Motor neuron (in vitro differentiated cells): Measurements from ENCODE around the gene GAL3ST2. TPM values are rescaled to one million over a fixed set of nuclear protein-coding genes. Genes with fewer than 3 reads are reported as not detected.
A peak's percentile ranks its signal among the peaks of the same experiment; 100 is the strongest.

Experiments used
- ATAC-seq, 8 experiments: fragments of 200-7000 bp; cut with Tn5 transposase; replicated peaks in 6 of 8; 2 replicates each; pipeline ENCODE4 v1.8.0; 2021; ENCODE audit warnings: mild to moderate bottlenecking in 8 of 8, moderate library complexity in 8 of 8
- H3K27ac ChIP-seq, 2 donors: fragments of 250-450 bp; sonication (Bioruptor Pico); 2 replicates each; pipeline ENCODE4 v1.9.0; 2021; ENCODE audit warnings: antibody characterized with exemption in 2 of 2, mild to moderate bottlenecking in 2 of 2, moderate library complexity in 1 of 2
- H3K4me1 ChIP-seq, 2 donors: fragments of 250-450 bp; sonication (Bioruptor Pico); replicated peaks in 1 of 2; 2 replicates each; pipeline ENCODE4 v1.6.1; 2021; ENCODE audit warnings: antibody characterized with exemption in 2 of 2, mild to moderate bottlenecking in 2 of 2, moderate library complexity in 1 of 2
- H3K4me3 ChIP-seq, 5 donors: fragments of 250-450 bp; sonication (Bioruptor Pico); 2 replicates each; pipeline ENCODE4 v1.9.0; 2021; ENCODE audit warnings: antibody characterized with exemption in 5 of 5, mild to moderate bottlenecking in 5 of 5, moderate library complexity in 4 of 5
- WGBS, 10 experiments: fragments of 450-650 bp; shearing (Covaris generic); methylation state at CpG; one replicate each; pipeline ENCODE4 v1.0.0; 2022; 5-methylcytosine and 5-hydroxymethylcytosine counted together
- in situ Hi-C, 9 experiments: fragments of 400-800 bp; cut with MboI; loops; one replicate each; pipeline ENCODE4 v1.15.0; 2021; ENCODE audit warnings: low sequenced_read_pairs in 9 of 9, low pct_unique_long_range_greater_than_20kb in 2 of 9; ENCODE audit not compliant: unreplicated experiment in 9 of 9
- total RNA-seq, 8 experiments: library from RNA; unstranded; fragments of 300-600 nt; gene quantifications; 2 replicates each; pipeline versions ENCODE4 v1.2.3 to v1.2.4, GENCODE V29; 2022

Gene GAL3ST2
- total RNA-seq, 8 experiments from 2014 or later, result 0.23 to 0.66 (median 0.43) TPM; not detected in 4

DNA sequence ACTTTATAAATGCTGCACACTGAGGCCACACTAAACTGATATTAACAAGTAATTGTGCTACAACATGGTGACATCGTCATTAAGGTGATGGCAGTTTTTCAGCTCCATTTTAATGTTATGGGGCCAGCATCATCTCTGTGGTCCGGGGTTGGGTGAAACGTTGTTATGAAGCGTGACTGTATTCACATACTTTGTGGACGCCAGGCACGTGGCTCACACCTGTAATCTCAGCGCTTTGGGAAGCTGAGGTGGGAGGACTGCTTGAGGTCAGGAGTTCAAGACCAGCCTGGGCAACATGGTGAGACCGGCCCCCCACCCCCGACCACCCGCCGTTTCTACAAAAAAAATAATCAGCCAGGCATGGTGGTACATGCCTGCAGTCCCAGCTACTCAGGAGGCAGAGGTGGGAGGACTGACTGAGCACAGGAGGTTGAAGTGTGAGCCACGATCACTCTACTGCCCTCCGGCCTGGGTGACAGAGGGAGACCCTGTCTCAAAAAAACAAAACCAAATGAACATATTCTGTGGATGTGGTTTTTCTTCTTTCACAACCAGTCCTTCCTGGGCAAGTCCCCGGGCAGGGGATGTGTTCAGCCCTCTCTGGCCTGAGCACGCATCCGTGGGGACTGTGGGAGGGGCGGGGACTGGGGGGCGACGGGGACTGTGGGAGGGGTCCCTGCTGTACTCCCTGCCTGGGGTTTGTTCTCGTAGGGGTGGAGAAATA is 12.9 kb upstream of the GAL3ST2 start:
- WGBS, 10 experiments, result 69 to 100% (median 88%) methylated on average over 1 to 10 of the region's 20 CpGs; no CpG with 5 or more reads in 4 of the 10 experiments
- Histone ChIP-seq H3K4me3 (no peak overlapping the region), H3K4me1 (peaks cover 15 to 16% of the 10 kb centered on the region in 2 donors), H3K27ac (no peak overlapping the region)
- peak in 3 of 8 experiments; percentile 21 to 56 (median 29) for ATAC-seq
- in situ Hi-C loops, result no loop called here

- Histone ChIP-seq H3K4me3 (no peak overlapping the region), H3K27ac (no peak overlapping the region), H3K4me1 (peaks cover 11 to 16% of the 10 kb centered on the region in 2 donors)
- in situ Hi-C loops, result no loop called here
- WGBS, 10 experiments, result 20 to 100% (median 47%) methylated on average over 1 to 11 of the region's 27 CpGs; no CpG with 5 or more reads in 3 of the 10 experiments
- ATAC-seq, result peak in 6 of 8 experiments; percentile 39 to 73 (median 60)
These were observed 12.1 kb upstream of the GAL3ST2 start for GRCh38 chr2:241764275-241765241.

DNA sequence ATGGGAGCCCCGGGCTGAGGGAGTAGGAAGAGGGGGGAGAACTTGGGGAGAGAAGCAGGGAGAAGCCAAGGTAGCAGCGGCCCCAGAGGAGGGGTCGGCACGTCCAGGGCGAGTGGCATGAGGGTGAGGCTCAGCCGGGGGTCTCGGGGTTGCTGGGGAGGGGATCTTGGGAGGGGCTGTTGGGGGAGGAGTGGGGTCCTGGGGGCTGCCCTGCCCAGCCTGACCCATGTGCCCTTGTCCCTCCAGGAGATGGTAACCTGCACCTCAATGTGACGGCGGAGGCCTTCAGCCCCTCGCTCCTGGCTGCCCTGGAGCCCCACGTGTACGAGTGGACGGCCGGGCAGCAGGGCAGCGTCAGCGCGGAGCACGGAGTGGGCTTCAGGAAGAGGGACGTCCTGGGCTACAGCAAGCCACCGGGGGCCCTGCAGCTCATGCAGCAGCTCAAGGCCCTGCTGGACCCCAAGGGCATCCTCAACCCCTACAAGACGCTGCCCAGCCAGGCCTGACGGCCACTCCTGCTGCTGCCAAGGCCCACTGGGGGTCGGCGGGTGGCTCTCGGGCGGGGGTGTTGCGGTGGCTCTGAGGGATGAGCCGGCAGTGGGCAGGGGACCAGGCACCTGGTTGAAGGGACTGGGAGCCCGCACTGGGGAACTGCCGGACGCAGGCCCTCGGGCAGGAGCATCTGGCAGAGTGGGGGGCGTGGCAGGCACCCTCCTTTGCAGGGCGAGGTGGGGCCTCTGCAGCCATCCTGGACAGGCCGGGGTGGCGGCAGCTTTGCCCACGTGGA is 9.0 kb upstream of the GAL3ST2 start:
- H3K27ac ChIP-seq, result no peak overlapping the region
- no peak overlapping the region for H3K4me3 ChIP-seq
- peaks cover 26 to 37% of the 10 kb centered on the region in 2 donors for H3K4me1 ChIP-seq
- in situ Hi-C loops, result no loop called here
- 100% methylated on average over 1 of the region's 37 CpGs; no CpG with 5 or more reads in 9 of the 10 experiments for WGBS, 10 experiments
- ATAC-seq, result no peak

DNA sequence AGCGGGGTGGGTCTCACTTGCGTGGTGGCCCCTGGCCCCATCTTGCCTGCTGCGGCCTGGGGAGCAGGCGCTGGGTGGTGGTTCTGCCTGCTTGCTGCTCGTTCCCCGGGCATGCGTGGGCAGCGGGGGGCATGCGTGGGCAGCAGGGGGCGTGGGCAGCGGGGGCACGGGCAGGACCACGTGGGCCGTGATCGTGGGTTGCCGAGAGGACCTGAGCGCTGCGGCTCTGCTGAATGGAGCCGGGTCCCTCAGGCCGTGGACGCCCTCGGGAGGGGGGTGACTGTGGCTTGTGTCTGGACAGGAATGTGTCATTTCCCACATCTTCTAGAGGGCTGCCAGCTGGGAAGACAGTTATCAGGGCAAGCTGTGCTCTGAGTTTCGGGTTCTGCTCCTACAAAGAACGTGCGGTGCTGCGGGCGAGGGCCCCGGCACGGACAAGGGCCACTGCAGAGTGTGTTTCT is 8.3 kb upstream of the GAL3ST2 start:
- H3K4me1 ChIP-seq, result peaks cover 26 to 39% of the 10 kb centered on the region in 2 donors
- 90% methylated on average over 4 of the region's 29 CpGs; no CpG with 5 or more reads in 9 of the 10 experiments for WGBS, 10 experiments
- no peak overlapping the region for H3K27ac ChIP-seq
- ATAC-seq, result no peak
- in situ Hi-C loops, result no loop called here
- no peak overlapping the region for H3K4me3 ChIP-seq

DNA sequence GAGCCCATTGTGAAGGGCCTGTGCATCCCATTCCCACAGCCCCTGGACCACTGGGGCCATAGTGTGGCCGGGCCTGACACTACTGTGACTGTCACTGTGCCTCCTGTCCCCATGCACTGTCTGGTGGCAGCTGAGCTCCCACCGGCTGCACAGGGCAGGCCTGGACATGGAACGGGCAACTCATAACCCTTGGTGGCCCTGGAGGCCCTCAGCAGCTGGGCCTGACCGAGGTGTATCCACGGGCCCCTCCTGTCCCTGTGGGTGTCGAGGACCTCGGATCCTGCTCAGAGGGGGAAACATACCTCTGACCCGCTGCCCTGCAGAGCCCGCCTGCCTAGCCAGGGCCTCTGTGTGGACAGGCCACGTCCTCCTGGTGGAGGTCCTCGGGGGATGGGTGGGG is 7.8 kb upstream of the GAL3ST2 start:
- H3K4me3 ChIP-seq, result no peak overlapping the region
- 91 to 100% (median 95%) methylated on average over 1 to 6 of the region's 11 CpGs; no CpG with 5 or more reads in 7 of the 10 experiments for WGBS, 10 experiments
- H3K27ac ChIP-seq, result no peak overlapping the region
- H3K4me1 ChIP-seq, result peaks cover 24 to 35% of the 10 kb centered on the region in 2 donors
- in situ Hi-C loops, result no loop called here
- no peak for ATAC-seq

DNA sequence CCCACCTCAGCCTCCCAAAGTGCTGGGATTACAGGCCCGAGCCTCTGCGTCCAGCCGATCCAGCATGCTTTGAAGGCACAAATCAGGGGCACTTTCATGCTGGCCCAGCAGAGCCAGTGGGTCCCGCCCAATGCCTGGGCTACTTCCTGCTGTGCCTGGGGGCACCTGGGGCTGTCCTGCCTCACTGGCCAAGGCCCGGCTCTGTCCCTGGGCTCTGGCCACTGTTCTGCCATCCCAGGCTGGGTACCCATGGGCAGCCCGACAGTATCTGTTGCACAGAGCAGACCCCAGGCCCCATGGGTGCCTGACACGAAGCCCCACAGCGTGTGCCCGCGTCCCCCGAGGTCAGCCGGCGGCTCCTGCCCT is 6.8 kb upstream of the GAL3ST2 start:
- H3K27ac ChIP-seq, result no peak overlapping the region
- no peak overlapping the region for H3K4me3 ChIP-seq
- H3K4me1 ChIP-seq, result peaks cover 15 to 25% of the 10 kb centered on the region in 2 donors
- in situ Hi-C loops, result no loop called here
- 65 to 100% (median 100%) methylated on average over 1 to 4 of the region's 13 CpGs; no CpG with 5 or more reads in 6 of the 10 experiments for WGBS, 10 experiments
- no peak for ATAC-seq

DNA sequence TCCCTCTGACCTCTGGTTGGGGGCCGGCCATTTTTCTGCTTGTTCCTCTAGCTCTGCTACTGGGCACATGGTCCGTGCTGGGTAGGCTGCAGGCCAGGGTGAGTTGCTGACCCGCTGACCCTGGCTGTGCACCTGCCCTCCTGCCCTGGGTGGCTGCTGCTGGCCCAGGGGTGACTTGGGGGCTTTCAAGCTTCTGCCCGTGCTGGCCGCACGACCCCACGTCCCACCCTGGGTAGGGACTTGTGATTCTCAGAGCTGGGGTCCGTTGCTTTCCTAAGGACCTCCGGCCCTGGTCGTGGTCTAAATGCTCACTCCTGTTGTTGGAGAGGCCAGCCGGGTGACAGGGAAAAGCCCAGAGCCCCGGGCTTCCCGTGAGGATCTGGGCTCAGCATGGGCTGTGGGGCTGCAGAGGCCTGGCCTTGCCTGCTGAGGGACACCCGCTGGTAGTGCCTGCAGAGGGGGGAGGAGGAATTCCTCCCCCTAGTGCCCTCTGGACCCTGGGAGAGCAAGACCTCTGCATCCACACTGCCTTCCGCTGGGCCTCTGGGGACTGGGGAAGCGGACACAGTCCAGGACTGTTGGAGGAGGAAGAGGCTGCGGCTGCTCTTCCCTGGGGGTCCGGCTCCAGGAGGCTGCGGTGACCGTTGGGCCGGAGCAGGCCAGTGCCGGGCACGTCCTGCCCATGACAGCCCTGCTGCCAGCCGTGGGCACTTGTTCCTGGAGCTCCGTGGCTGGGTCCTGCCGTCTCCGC is 6.3 kb upstream of the GAL3ST2 start:
- WGBS, 10 experiments, result 55 to 88% (median 69%) methylated on average over 1 to 6 of the region's 27 CpGs; no CpG with 5 or more reads in 5 of the 10 experiments
- peak overlapping the region in 1 of 2 donors; percentile 25 for H3K27ac ChIP-seq
- H3K4me1 ChIP-seq, result peaks cover 15 to 23% of the 10 kb centered on the region in 2 donors
- in situ Hi-C loops, result no loop called here
- peak in 2 of 8 experiments; percentile 2 to 7 for ATAC-seq
- H3K4me3 ChIP-seq, result no peak overlapping the region

- H3K4me3 ChIP-seq, result no peak overlapping the region
- in situ Hi-C loops, result no loop called here
- H3K27ac ChIP-seq, result peak overlapping the region in 1 of 2 donors; percentile 43
- H3K4me1 ChIP-seq, result peaks cover 15 to 23% of the 10 kb centered on the region in 2 donors
- no peak for ATAC-seq
- 80 to 96% (median 90%) methylated on average over 1 to 10 of the region's 12 CpGs; no CpG with 5 or more reads in 5 of the 10 experiments for WGBS, 10 experiments
These were observed 5.7 kb upstream of the GAL3ST2 start for GRCh38 chr2:241770936-241771285.

GRCh38 chr2:241771286-241772062 is 5.1 kb upstream of the GAL3ST2 start:
- WGBS, 10 experiments, result 50 to 93% (median 80%) methylated on average over 2 to 14 of the region's 38 CpGs; no CpG with 5 or more reads in 7 of the 10 experiments

GRCh38 chr2:241772063-241772499 is 4.5 kb upstream of the GAL3ST2 start:
- Histone ChIP-seq H3K4me1 (peaks cover 15 to 23% of the 10 kb centered on the region in 2 donors), H3K27ac (peak overlapping the region; percentile 41 to 43), H3K4me3 (no peak overlapping the region)
- 40 to 86% (median 68%) methylated on average over 2 to 7 of the region's 9 CpGs; no CpG with 5 or more reads in 2 of the 10 experiments for WGBS, 10 experiments
- ATAC-seq, result no peak
- in situ Hi-C loops, result no loop called here

More at GRCh38 chr2:241771286-241772062, 5.1 kb upstream of the GAL3ST2 start:
- peak overlapping the region; percentile 41 to 43 for H3K27ac ChIP-seq
- no peak overlapping the region for H3K4me3 ChIP-seq
- peak in 6 of 8 experiments; percentile 7 to 82 (median 78) for ATAC-seq
- in situ Hi-C loops, result no loop called here
- H3K4me1 ChIP-seq, result peaks cover 15 to 23% of the 10 kb centered on the region in 2 donors
